Calu3 (cell line): ENCODE results near the gene RPLP2. TPM values are rescaled to one million over a fixed set of nuclear protein-coding genes. Genes with fewer than 3 reads are reported as not detected.

ENCODE experiments used
- BruUV-seq: library from RNA; stranded (reverse); fragments of 400-500 nt; replicated peaks from 2 replicates; lab custom pipeline; 2021; lab: Mats Ljungman, UMichigan
- CTCF ChIA-PET: fragments of 300-600 bp; sonication (Branson Sonifier 250); formaldehyde crosslinking; loops from one replicate; lab custom pipeline; 2022; ENCODE audit warnings: antibody characterized with exemption; lab: Charles Lee
- DNase-seq: peaks from one replicate; pipeline ENCODE4 v3.0.0; 2022
- H3K27ac Mint-ChIP-seq: one replicate; pipeline ENCODE4 v1.8.0; 2022; ENCODE audit warnings: mixed read lengths; ENCODE audit not compliant: unreplicated experiment
- H3K27me3 Mint-ChIP-seq: one replicate; pipeline ENCODE4 v1.8.0; 2022; ENCODE audit warnings: mixed read lengths; ENCODE audit not compliant: unreplicated experiment
- H3K36me3 Mint-ChIP-seq: one replicate; pipeline ENCODE4 v1.8.0; 2022; ENCODE audit warnings: mild to moderate bottlenecking, moderate library complexity, mixed read lengths; ENCODE audit not compliant: insufficient read depth, unreplicated experiment
- H3K4me1 Mint-ChIP-seq: one replicate; pipeline ENCODE4 v1.8.0; 2022; ENCODE audit warnings: mild to moderate bottlenecking, low read depth, mixed read lengths; ENCODE audit not compliant: unreplicated experiment
- H3K4me3 Mint-ChIP-seq: one replicate; pipeline ENCODE4 v1.8.0; 2022; ENCODE audit warnings: mild to moderate bottlenecking, low read depth, moderate library complexity, mixed read lengths; ENCODE audit not compliant: unreplicated experiment
- H3K9me3 Mint-ChIP-seq: one replicate; pipeline ENCODE4 v1.8.0; 2022; ENCODE audit warnings: low read depth, mixed read lengths; ENCODE audit not compliant: unreplicated experiment
- intact Hi-C: fragments of 100-400 bp; cut with micrococcal nuclease; formaldehyde crosslinking; loops from one replicate; pipeline ENCODE4 v1.10.0; 2022; ENCODE audit not compliant: unreplicated experiment
- total RNA-seq: library from RNA; stranded (reverse); gene quantifications from 2 replicates; pipeline ENCODE4 v1.2.3, GENCODE V29; 2022
- TF ChIP-seq, protein P1 (sequence below): fragments of 200-600 bp; IDR thresholded peaks from one replicate; pipeline ENCODE4 v1.8.0; 2022; ENCODE audit warnings: antibody characterized with exemption; ENCODE audit not compliant: unreplicated experiment

RPLP2 gene
- total RNA-seq, 1 experiment from 2014 or later = 1,381 TPM

DNA sequence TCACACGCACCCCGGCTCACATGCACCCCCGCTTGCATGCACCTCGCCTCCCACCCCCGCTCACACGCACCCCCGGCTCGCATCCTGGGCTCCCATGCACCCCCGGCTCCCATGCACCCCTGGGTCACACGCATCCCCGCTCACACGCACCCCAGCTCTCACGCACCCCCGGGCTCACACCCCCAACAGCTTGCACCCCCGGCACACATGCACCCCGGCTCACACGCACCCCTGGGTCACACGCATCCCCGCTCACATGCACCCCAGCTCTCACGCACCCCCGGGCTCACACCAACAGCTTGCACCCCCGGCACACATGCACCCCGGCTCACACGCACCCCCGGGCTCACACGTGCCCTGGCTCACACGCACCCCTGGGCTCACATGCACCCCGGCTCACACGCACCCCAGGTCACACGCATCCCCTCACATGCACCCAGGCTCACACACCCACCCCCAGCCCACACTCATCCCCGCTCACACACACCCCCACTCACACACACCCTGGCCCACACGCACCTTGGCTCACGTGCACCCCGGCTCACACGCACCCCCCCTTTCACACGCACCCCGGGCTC, 49.1 kb downstream of the RPLP2 start:
- CTCF ChIA-PET = interaction anchor here (0.7 to 1.2 kb wide), 3 partner anchors 62 to 183 kb away, joined by 3 to 20 read pairs (median 17); no protein-coding TSS in a partner anchor
- H3K4me3 Mint-ChIP-seq = peak overlapping the region; percentile 72
- H3K36me3 Mint-ChIP-seq = peaks cover 63% of the 10 kb centered on the region
- H3K27ac Mint-ChIP-seq = no peak overlapping the region
- intact Hi-C loops = loop anchor here (10.0 kb wide), 1 partner anchor 196 kb away; no protein-coding TSS in a partner anchor
- no TSS peak for BruUV-seq
- peaks cover 9% of the 10 kb centered on the region for H3K4me1 Mint-ChIP-seq
- H3K27me3 Mint-ChIP-seq = peaks cover 15% of the 10 kb centered on the region
- TF ChIP-seq, protein P1, sequence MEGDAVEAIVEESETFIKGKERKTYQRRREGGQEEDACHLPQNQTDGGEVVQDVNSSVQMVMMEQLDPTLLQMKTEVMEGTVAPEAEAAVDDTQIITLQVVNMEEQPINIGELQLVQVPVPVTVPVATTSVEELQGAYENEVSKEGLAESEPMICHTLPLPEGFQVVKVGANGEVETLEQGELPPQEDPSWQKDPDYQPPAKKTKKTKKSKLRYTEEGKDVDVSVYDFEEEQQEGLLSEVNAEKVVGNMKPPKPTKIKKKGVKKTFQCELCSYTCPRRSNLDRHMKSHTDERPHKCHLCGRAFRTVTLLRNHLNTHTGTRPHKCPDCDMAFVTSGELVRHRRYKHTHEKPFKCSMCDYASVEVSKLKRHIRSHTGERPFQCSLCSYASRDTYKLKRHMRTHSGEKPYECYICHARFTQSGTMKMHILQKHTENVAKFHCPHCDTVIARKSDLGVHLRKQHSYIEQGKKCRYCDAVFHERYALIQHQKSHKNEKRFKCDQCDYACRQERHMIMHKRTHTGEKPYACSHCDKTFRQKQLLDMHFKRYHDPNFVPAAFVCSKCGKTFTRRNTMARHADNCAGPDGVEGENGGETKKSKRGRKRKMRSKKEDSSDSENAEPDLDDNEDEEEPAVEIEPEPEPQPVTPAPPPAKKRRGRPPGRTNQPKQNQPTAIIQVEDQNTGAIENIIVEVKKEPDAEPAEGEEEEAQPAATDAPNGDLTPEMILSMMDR = no peak
- DNase-seq = no peak
- H3K9me3 Mint-ChIP-seq = no peaks in the 10 kb centered on the region

DNA sequence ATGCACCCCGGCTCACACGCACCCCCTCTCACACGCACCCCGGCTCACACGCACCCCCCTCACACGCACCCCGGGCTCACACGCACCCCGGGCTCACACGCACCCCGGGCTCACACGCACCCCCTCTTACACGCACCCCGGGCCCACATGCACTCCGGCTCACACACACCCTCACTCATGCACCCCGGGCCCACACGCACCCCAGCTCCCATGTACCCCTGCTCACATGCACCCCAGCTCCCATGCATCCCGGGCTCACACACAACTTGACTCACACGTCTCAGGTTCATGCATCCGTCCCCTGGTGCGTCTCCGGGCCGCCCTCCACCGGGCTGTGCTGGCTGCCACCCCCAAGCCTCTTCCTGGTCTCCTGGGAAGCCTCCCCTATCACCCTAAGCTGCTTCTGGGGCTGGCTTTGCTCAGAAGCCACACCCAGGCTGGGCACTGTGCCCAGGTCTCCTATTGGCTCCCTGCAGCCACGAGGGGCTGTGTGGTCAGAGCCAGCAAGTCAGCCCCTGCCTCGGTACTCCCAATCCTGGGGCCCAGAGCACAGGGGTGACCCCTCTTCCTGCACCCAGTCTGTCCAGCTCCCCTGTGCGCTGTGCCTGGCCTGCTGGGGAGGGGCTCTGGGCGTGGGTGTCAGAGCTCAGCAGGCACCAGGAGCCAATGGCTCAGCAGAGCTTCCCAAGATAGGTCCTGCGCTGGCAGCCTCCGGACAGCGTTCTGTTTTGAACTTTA, 49.8 kb downstream of the RPLP2 start:
- TF ChIP-seq, protein P1 = no peak
- Mint-ChIP-seq H3K36me3 (peaks cover 70% of the 10 kb centered on the region), H3K27me3 (peaks cover 15% of the 10 kb centered on the region), H3K9me3 (no peaks in the 10 kb centered on the region), H3K4me1 (peaks cover 9% of the 10 kb centered on the region), H3K27ac (peak overlapping the region; percentile 74), H3K4me3 (peak overlapping the region; percentile 72)
- intact Hi-C loops = loop anchor here (10.0 kb wide), 1 partner anchor 195 kb away; no protein-coding TSS in a partner anchor
- BruUV-seq = no TSS peak
- DNase-seq = peak; percentile 91
- CTCF ChIA-PET = interaction anchor here (0.6 to 1.6 kb wide), 7 partner anchors 11 to 496 kb away, joined by 3 to 20 read pairs (median 3); no protein-coding TSS in a partner anchor

DNA sequence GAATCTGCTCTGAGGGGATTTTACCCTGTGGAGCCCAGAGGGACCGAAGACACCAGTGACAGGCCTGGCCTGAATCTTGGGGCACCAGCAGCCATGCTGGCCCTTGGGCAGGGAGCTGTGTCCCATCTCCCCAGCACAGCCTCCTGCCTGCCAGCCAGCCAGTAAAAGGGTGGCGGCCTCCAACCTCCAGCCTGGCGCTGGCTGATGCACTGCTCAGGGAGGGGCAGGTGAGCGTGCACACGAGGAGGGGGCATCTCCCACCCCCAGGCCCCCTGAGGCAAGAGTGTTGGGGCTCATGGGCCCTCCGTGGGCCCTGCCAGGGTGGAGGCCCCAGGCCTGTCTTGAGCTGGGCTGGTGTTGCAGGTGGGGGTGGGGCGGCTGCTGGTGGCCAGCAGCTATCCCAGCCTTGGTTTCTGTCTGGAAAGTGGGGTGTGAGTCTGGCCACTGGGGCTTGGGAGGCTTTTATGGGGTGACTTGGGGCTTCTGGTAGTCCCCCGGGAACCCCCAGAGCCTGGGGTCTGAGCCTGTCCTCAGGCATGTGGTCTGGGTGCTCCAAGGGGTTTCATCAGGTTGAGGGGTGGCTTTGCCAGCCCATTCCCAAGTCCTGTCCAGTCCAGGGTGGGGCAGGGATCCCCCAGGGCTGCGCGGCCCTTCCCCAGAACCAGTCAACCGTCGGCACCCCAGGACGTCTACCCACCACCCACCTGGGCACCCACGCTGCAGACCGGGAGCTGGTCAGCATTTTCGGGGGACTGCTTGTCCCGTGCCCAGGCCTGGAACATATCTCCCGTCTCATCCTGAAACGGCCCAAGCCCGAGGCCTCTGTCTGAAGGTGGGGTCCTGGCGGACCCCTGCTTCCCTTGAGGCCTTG, 50.7 kb downstream of the RPLP2 start:
- DNase-seq = no peak
- H3K4me1 Mint-ChIP-seq = peaks cover 9% of the 10 kb centered on the region
- no peaks in the 10 kb centered on the region for H3K9me3 Mint-ChIP-seq
- CTCF ChIA-PET = interaction anchor here (0.8 to 1.6 kb wide), 4 partner anchors 12 to 191 kb away, joined by 3 to 20 read pairs (median 3); no protein-coding TSS in a partner anchor
- peaks cover 15% of the 10 kb centered on the region for H3K27me3 Mint-ChIP-seq
- intact Hi-C loops = no loop called here
- TF ChIP-seq, protein P1 = no peak
- peaks cover 79% of the 10 kb centered on the region for H3K36me3 Mint-ChIP-seq
- H3K4me3 Mint-ChIP-seq = peak overlapping the region; percentile 72
- BruUV-seq = no TSS peak
- peak overlapping the region; percentile 74 for H3K27ac Mint-ChIP-seq

DNA sequence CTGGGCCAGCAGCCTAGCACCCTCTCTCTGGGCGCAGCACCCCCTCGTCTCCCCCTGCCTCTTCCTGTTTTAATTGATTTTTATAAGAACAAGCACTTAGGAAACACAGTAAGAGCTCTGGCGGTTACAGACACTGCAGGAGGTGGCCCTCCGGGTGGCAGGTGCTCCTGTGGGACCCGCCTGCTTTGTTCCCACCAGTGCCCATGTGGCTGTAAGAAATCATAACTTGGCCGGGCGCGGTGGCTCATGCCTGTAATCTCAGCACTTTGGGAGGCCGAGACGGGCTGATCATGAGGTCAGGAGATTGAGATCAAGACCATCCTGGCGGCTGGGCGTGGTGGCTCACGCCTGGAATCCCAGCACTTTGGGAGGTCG, 51.3 kb downstream of the RPLP2 start:
- no peak overlapping the region for H3K4me3 Mint-ChIP-seq
- peaks cover 9% of the 10 kb centered on the region for H3K4me1 Mint-ChIP-seq
- H3K27me3 Mint-ChIP-seq = peaks cover 15% of the 10 kb centered on the region
- BruUV-seq = no TSS peak
- DNase-seq = no peak
- no peaks in the 10 kb centered on the region for H3K9me3 Mint-ChIP-seq
- H3K36me3 Mint-ChIP-seq = peaks cover 82% of the 10 kb centered on the region
- TF ChIP-seq, protein P1 = no peak
- CTCF ChIA-PET = interaction anchor here (0.6 to 1.6 kb wide), 2 partner anchors 13 to 112 kb away, joined by 3 read pairs; no protein-coding TSS in a partner anchor
- no peak overlapping the region for H3K27ac Mint-ChIP-seq
- intact Hi-C loops = no loop called here
